K562 (cell line): ENCODE measurements around the gene PRND. TPM values are rescaled to one million over a fixed set of nuclear protein-coding genes. Genes with fewer than 3 reads are reported as not detected.
"Not testable (repeated sequence)": the region's sequence is repeated elsewhere in the genome, so short reads cannot be mapped to it uniquely, and the experiment has no call there.

ENCODE experiments used
- ATAC-seq: fragments of 200-7000 bp; cut with Tn5 transposase; 3 replicates; pipeline ENCODE4 v1.9.1; 2020; ENCODE audit warnings: moderate library complexity
- BruUV-seq: library from RNA; stranded (reverse); fragments of 400-500 nt; replicated peaks from 2 replicates; lab custom pipeline; 2021; lab: Mats Ljungman, UMichigan
- CTCF ChIA-PET: fragments of 300-600 bp; formaldehyde crosslinking; extraction: SDS; loops from one replicate; lab custom pipeline; 2021; ENCODE audit warnings: low intra/inter-chr PET ratio; lab: Yijun Ruan, JAX
- POLR2A ChIA-PET: fragments of 300-600, 350-650 bp; sonication (Branson Sonifier 250); formaldehyde crosslinking; extraction: SDS; loops from one replicate; lab custom pipeline; 2021; ENCODE audit warnings: antibody characterized with exemption, inconsistent platforms; lab: Yijun Ruan, JAX
- DNase-seq, 4 experiments: peaks; one replicate each; pipeline versions ENCODE4 v3.0.0 to v3.0.0-alpha.2; 2011 to 2018; ENCODE audit warnings: low spot score in 3 of 4, mixed read lengths in 3 of 4; ENCODE audit errors: extremely low read depth in 1 of 4
- FAIRE-seq: peaks from 2 replicates; lab custom pipeline; 2011; peaks lifted over from hg19 to GRCh38; lab: Jason Lieb, UNC
- H2AFZ ChIP-seq: 2 replicates; pipeline ENCODE4 v1.6.0; 2011; ENCODE audit warnings: low read depth, low read length, control low read depth, inconsistent platforms
- H3K27ac ChIP-seq: fragments of 200-600 bp; 3 replicates; pipeline ENCODE4 v1.8.0; 2011; ENCODE audit warnings: low read depth, mild to moderate bottlenecking, control low read depth, inconsistent platforms, low read length, moderate library complexity, mixed read lengths; ENCODE audit errors: extremely low read depth
- H3K27me3 ChIP-seq, 2 experiments: fragments of 300-600 bp in 1 of 2; 2 replicates in 1 of 2; 3 replicates in 1 of 2; pipeline versions ENCODE4 v1.6.0 to v1.8.0; 2011; ENCODE audit warnings: inconsistent platforms in 2 of 2, low read length in 2 of 2, mild to moderate bottlenecking in 1 of 2, mixed read lengths in 1 of 2, moderate library complexity in 1 of 2; ENCODE audit not compliant: control insufficient read depth in 2 of 2, insufficient read depth in 2 of 2
- H3K36me3 ChIP-seq: fragments of 300-600 bp; 3 replicates; pipeline ENCODE4 v1.8.0; 2011; ENCODE audit warnings: mild to moderate bottlenecking, low read length, inconsistent platforms; ENCODE audit not compliant: control insufficient read depth, insufficient read depth
- H3K4me1 ChIP-seq, 2 experiments: fragments of 200-600 bp in 1 of 2; replicated peaks in 1 of 2; 2 replicates in 1 of 2; 3 replicates in 1 of 2; pipeline versions ENCODE4 v1.5.1 to v1.8.0; 2011; ENCODE audit warnings: inconsistent platforms in 2 of 2, low read length in 2 of 2, mild to moderate bottlenecking in 1 of 2, mixed read lengths in 1 of 2, moderate library complexity in 1 of 2; ENCODE audit not compliant: control insufficient read depth in 2 of 2, insufficient read depth in 2 of 2
- H3K4me2 ChIP-seq: 2 replicates; pipeline ENCODE4 v1.6.1; 2011; ENCODE audit warnings: low read length, control low read depth, inconsistent platforms, mixed read lengths; ENCODE audit not compliant: insufficient read depth
- H3K4me3 ChIP-seq: fragments of 200-600 bp; sonication (generic), shearing (Covaris generic); 2 replicates; pipeline ENCODE4 v1.5.1; 2016; ENCODE audit warnings: control low read depth, inconsistent platforms
- H3K79me2 ChIP-seq: fragments of 200-600 bp; 3 replicates; pipeline ENCODE4 v1.8.0; 2011; ENCODE audit warnings: low read length, inconsistent platforms; ENCODE audit not compliant: control insufficient read depth, insufficient read depth
- H3K9ac ChIP-seq, 2 experiments: 2 replicates each; pipeline versions ENCODE4 v1.6.0 to v1.6.1; 2011; ENCODE audit warnings: low read depth in 2 of 2, low read length in 2 of 2, control low read depth in 1 of 2, inconsistent platforms in 1 of 2, mild to moderate bottlenecking in 1 of 2, mixed read lengths in 1 of 2; ENCODE audit not compliant: insufficient read depth in 1 of 2
- H3K9me1 ChIP-seq: one replicate; pipeline ENCODE4 v1.6.0; 2011; ENCODE audit warnings: inconsistent platforms, mild to moderate bottlenecking, low read length, moderate library complexity; ENCODE audit not compliant: control insufficient read depth, insufficient read depth
- H3K9me3 ChIP-seq: replicated peaks from 2 replicates; pipeline ENCODE4 v1.5.1; 2011; ENCODE audit warnings: low read depth, low read length, inconsistent platforms; ENCODE audit not compliant: control insufficient read depth, insufficient read depth
- H4K20me1 ChIP-seq: replicated peaks from 2 replicates; pipeline ENCODE4 v1.6.1; 2011; ENCODE audit warnings: low read length, inconsistent platforms, mixed read lengths; ENCODE audit not compliant: control insufficient read depth, insufficient read depth
- RBM25 ChIP-seq: fragments of 200-400 bp; formaldehyde crosslinking; IDR thresholded peaks from 2 replicates; pipeline ENCODE4 v1.6.1; 2018; ENCODE audit warnings: low read length, low read depth, moderate library complexity; ENCODE audit not compliant: severe bottlenecking
- ZBTB34 ChIP-seq: fragments of 250-450 bp; sonication (Bioruptor Pico); IDR thresholded peaks from 2 replicates; pipeline ENCODE4 v1.8.0; 2021; ENCODE audit warnings: mild to moderate bottlenecking, moderate library complexity
- ZNF121 ChIP-seq: sonication (generic); formaldehyde crosslinking; conservative IDR thresholded peaks from 2 replicates; pipeline ENCODE4 v1.8.0; 2022; ENCODE audit warnings: missing genetic modification reagents
- WGBS: fragments of 100-300 bp; shearing (Covaris generic); methylation state at CpG from one replicate; pipeline ENCODE4 v1.1.6; 2016; ENCODE audit warnings: low coverage, mixed read lengths; ENCODE audit not compliant: insufficient coverage; ENCODE audit errors: missing lambda C conversion rate; 5-methylcytosine and 5-hydroxymethylcytosine counted together
- in situ Hi-C: fragments of 300-500 bp; cut with MboI; formaldehyde crosslinking; loops from 4 replicates; pipeline ENCODE4 v1.15.0; 2018; ENCODE audit warnings: inconsistent platforms, mixed read lengths
- intact Hi-C: fragments of 100-400 bp; cut with micrococcal nuclease; formaldehyde crosslinking; loops from 2 replicates; pipeline ENCODE4 v1.14.2; 2022
- polyA plus RNA-seq, 8 experiments: library from polyadenylated mRNA; depleted of rRNA in 4 of 8; stranded (reverse) in 5 of 8; unstranded in 3 of 8; fragments of >200 nt; fragmentation: Nextera tagmentation in 2 of 8; fragmentation: Illumina TruSeq in 1 of 8; extraction: Ambion mirVana in 2 of 8; extraction: Trizol in 1 of 8; gene quantifications; 2 replicates each; pipeline versions ENCODE4 v1.2.1 to v1.2.3, GENCODE V29; 2011 to 2014; ENCODE audit warnings: inconsistent platforms in 1 of 8, missing spikeins in 1 of 8
- total RNA-seq, 7 experiments: library from RNA; depleted of rRNA in 6 of 7; stranded (reverse); fragments of >200 nt in 6 of 7; fragmentation: Illumina TruSeq in 2 of 7; extraction: Trizol in 2 of 7; gene quantifications; 2 replicates each; pipeline versions ENCODE4 v1.2.1 to v1.2.3, GENCODE V29; 2011 to 2021; ENCODE audit warnings: low replicate concordance in 1 of 7

PRND gene
- total and polyA plus RNA-seq, 9 of the 15 experiments (the other 6 are each of a cell fraction or from before 2014, with no cell fraction given), result not detected

DNA sequence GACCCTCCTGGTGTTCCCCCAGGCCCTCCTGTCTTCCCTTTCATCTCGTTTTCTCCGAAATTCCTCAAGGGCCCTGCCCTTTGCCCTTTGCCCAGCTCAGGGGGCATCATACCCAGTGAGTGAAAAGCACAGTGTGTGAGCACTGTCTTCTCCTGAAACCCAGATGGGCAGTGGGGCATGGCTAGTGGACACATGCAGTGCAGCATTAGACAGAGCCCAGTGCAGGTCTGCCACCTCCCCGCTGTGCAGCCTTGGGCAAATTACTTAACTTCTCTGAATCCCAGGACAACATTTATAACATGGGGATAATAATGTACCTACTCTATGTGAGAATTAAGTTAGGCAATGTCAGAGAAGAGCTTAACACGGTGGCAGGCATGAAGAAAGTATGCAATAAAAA, 1.3 kb downstream of the PRND start:
- Histone ChIP-seq H4K20me1 (no peaks in the 10 kb centered on the region), H3K36me3 (no peaks in the 10 kb centered on the region), H3K9me3 (no peaks in the 10 kb centered on the region), H3K9ac (no peak overlapping the region), H3K9me1 (no peaks in the 10 kb centered on the region), H2AFZ (no peak overlapping the region), H3K79me2 (no peaks in the 10 kb centered on the region), H3K4me3 (no peak overlapping the region), H3K27ac (no peak overlapping the region), H3K4me2 (no peak overlapping the region), H3K27me3 (peaks cover 0 to 22% of the 10 kb centered on the region in 2 experiments; a peak in 2 of 5 replicates), H3K4me1 (no peaks in the 10 kb centered on the region)
- TF ChIP-seq RBM25, result peak; percentile 45
- no peak for TF ChIP-seq ZBTB34 (CRISPR knock-in tag)
- WGBS, result 0% methylated on average over 4 of the region's 4 CpGs
- ChIA-PET POLR2A (interaction anchor here (0.6 kb wide), 1 partner anchor 548 kb away, joined by 3 read pairs; no protein-coding TSS in a partner anchor), CTCF (no interaction called here)
- BruUV-seq, result no TSS peak
- DNase-seq (no peak), FAIRE-seq (no peak), ATAC-seq (no peak)
- in situ Hi-C loops, result no loop called here
- intact Hi-C loops, result no loop called here

- 7% methylated on average over 3 of the region's 4 CpGs for WGBS
- ATAC-seq, H3K4me1 ChIP-seq, H2AFZ ChIP-seq, FAIRE-seq, H3K36me3 ChIP-seq, H3K27ac ChIP-seq, in situ Hi-C loops, H3K9me1 ChIP-seq, DNase-seq, H3K4me2 ChIP-seq, CTCF ChIA-PET, H3K9me3 ChIP-seq, H3K4me3 ChIP-seq, H3K79me2 ChIP-seq, H3K9ac ChIP-seq, H4K20me1 ChIP-seq, intact Hi-C loops, BruUV-seq: not testable (repeated sequence)
- TF ChIP-seq ZNF121 (CRISPR knock-in tag), result peak; percentile 80
- H3K27me3 ChIP-seq, result peaks cover 0 to 22% of the 10 kb centered on the region in 2 experiments; a peak in 2 of 5 replicates
- POLR2A ChIA-PET, result interaction anchor here (0.6 to 1.4 kb wide), 2 partner anchors 121 to 548 kb away, joined by 3 to 5 read pairs; no protein-coding TSS in a partner anchor
These were observed 1.8 kb downstream of the PRND start for GRCh38 chr20:4723553-4723952.
